ENCODE data around the gene BRD4.

- TF ChIP-seq CTCF (IDR thresholded peaks at IDR 0.05) (no peak), POLR2AphosphoS5 (IDR thresholded peaks at IDR 0.05) (no peak), POLR2A (IDR thresholded peaks at IDR 0.05) (no peak), EP300 (IDR thresholded peaks at IDR 0.05; ENCODE audit: low read depth) (no peak)
These were observed 41.2 kb downstream of the BRD4 start for GRCh38 chr19:15291089-15291488.
